Lower leg skin (tissue), 4 donors: ENCODE results near the gene DIP2A. TPM values are rescaled to one million over a fixed set of nuclear protein-coding genes. Genes with fewer than 3 reads are reported as not detected.
A peak's percentile ranks its signal among the peaks of the same experiment; 100 is the strongest.

Experiments
- DNase-seq, 2 donors: peaks; one replicate each; pipeline ENCODE4 v3.0.0-alpha.2; 2019; ENCODE audit warnings: low spot score in 2 of 2
- H3K4me3 ChIP-seq: fragments of 200-600 bp; sonication (generic); 2 replicates; pipeline ENCODE4 v1.5.1; 2017; ENCODE audit warnings: mild to moderate bottlenecking, low read depth; ENCODE audit not compliant: poor library complexity, severe bottlenecking
- POLR2A ChIP-seq, 2 donors: fragments of 450-650 bp; IDR thresholded peaks; one replicate each; pipeline ENCODE4 v1.6.1; 2016 to 2017; ENCODE audit warnings: antibody characterized with exemption in 2 of 2, mild to moderate bottlenecking in 1 of 2, moderate library complexity in 1 of 2
- WGBS, 2 donors: methylation state at CpG; one replicate each; pipeline ENCODE4 v1.1.5; 2018; 5-methylcytosine and 5-hydroxymethylcytosine counted together
- intact Hi-C: fragments of 100-400 bp; cut with DNase I; formaldehyde crosslinking; loops from one replicate; pipeline ENCODE4 v1.15.0; 2023; ENCODE audit warnings: low total_unique reads
- total RNA-seq, 4 donors: library from RNA; depleted of rRNA; stranded (reverse); fragments of >200 nt; gene quantifications; one replicate each; pipeline ENCODE4 v1.1.0, GENCODE V29; 2016
- TF ChIP-seq, protein P1 (sequence below), 3 donors: fragments of 450-650 bp; IDR thresholded peaks; one replicate each; pipeline ENCODE4 v1.5.1; 2016; ENCODE audit warnings: antibody characterized with exemption in 3 of 3, mild to moderate bottlenecking in 3 of 3, moderate library complexity in 2 of 3

The DIP2A gene
- total RNA-seq, 4 donors from 2014 or later: 37.3 to 77.8 (median 38.5) TPM

DNA sequence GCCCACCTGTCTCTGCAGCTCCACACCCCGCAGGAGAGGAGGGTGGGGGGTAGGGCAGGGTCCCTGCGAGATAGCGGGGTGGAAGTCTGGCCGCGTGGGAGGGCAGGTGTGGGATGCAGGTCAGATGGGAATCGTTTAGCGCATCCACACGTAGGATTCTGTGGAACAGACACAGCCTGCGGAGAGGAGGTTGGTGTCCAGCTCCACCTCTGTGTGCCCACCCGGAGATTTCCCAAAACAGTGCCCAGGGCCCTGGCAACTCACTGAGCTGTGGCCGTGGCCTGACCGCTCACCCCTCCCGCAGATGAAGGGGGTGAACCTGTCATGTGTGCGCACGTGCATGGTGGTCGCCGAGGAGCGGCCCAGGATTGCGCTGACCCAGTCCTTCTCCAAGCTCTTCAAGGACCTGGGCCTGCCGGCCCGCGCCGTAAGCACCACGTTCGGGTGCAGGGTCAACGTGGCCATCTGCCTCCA, 99.3 kb downstream of the DIP2A start:
- WGBS, 2 donors: 93 to 96% methylated on average over 23 to 26 of the region's 26 CpGs
- DNase-seq: peak; percentile 9 to 69

DNA sequence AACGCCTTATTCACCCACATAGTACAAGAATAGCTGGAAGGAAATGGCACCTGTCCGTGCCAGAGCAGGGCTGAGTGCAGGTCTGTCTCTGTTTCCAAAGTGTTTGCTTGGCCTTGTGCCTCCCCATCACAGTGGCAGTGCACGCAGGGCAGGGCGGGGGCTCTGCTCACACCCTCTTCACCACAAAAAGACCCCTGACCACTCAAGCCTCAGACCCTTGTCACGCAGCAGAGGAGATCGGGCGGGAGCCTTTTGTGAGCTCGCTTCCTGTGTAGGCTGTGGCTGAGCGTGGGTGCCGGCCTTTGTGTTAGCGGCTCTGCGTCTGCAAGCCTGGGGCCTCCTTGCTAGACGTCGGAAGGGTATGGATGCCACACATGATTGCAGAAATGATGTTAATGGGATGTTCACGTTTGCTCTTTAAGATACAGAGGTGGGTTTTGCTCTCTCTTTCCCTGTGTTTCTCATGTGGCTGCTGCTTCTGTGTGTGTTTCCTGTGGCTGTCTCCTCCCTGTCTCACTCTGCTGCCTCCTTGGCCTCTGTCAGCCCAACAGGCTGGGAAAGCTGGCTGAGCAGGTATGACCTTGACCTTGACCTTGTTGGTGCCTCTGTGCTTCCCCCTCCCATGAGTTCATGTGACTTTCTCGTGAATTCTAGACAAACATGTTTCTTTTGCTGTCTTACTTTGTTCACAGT, 100.7 kb downstream of the DIP2A start:
- intact Hi-C loops: no loop called here
- 68 to 71% methylated on average over 16 of the region's 16 CpGs for WGBS, 2 donors
- no peak overlapping the region for H3K4me3 ChIP-seq
- TF ChIP-seq POLR2A (IDR thresholded peaks at IDR 0.05): no peak
- TF ChIP-seq, protein P1, sequence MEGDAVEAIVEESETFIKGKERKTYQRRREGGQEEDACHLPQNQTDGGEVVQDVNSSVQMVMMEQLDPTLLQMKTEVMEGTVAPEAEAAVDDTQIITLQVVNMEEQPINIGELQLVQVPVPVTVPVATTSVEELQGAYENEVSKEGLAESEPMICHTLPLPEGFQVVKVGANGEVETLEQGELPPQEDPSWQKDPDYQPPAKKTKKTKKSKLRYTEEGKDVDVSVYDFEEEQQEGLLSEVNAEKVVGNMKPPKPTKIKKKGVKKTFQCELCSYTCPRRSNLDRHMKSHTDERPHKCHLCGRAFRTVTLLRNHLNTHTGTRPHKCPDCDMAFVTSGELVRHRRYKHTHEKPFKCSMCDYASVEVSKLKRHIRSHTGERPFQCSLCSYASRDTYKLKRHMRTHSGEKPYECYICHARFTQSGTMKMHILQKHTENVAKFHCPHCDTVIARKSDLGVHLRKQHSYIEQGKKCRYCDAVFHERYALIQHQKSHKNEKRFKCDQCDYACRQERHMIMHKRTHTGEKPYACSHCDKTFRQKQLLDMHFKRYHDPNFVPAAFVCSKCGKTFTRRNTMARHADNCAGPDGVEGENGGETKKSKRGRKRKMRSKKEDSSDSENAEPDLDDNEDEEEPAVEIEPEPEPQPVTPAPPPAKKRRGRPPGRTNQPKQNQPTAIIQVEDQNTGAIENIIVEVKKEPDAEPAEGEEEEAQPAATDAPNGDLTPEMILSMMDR (IDR thresholded peaks at IDR 0.05): no peak
- peak; percentile 11 to 81 for DNase-seq

More for the DNA sequence above, 99.3 kb downstream of the DIP2A start:
- intact Hi-C loops: no loop called here
- no peak overlapping the region for H3K4me3 ChIP-seq
- no peak for TF ChIP-seq POLR2A (IDR thresholded peaks at IDR 0.05)
- TF ChIP-seq, protein P1 (IDR thresholded peaks at IDR 0.05): no peak

DNA sequence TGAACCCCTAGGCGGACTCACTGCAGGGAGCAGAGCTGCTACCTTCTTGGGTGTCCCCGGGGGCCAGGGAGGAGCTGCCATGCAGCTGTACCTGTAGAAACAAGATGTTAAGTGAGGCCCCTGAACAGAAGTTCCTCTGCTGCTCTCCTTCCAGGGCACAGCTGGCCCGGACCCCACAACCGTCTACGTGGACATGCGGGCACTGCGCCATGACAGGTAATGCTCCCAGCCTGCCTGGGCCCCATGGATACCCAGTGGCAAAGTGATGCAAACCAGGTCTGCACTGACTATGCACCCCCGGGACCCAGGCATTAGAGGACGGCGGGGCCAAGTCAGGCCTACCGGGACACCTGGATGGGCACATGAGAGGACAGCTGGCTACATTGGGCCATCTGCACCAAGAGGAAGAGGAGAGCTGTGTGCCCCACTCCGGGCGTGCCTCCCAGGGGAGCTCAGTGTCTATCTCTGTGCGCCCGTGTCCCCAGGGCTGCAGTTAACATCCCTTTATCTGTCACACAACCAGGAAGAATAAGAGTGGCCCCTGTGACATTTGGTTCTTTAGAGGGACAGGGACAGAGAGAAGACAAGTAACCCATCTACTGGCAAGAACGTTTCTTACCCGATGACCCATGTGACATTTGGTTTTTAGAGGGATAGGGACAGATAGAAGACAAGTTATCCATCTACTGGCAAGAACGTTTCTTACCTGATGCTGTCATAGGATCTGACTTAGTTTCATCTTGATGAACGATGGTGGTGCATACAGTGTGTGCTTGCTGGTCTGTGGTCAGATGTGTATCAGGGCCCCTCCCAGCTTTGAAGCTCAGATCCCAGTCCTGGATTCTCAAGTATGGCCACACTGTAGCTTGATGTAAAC, 102.1 kb downstream of the DIP2A start:
- intact Hi-C loops: no loop called here
- TF ChIP-seq, protein P1 (IDR thresholded peaks at IDR 0.05): no peak
- no peak for TF ChIP-seq POLR2A (IDR thresholded peaks at IDR 0.05)
- no peak overlapping the region for H3K4me3 ChIP-seq
- WGBS, 2 donors: 91 to 92% methylated on average over 14 to 19 of the region's 19 CpGs
- DNase-seq: peak; percentile 11 to 82

DNA sequence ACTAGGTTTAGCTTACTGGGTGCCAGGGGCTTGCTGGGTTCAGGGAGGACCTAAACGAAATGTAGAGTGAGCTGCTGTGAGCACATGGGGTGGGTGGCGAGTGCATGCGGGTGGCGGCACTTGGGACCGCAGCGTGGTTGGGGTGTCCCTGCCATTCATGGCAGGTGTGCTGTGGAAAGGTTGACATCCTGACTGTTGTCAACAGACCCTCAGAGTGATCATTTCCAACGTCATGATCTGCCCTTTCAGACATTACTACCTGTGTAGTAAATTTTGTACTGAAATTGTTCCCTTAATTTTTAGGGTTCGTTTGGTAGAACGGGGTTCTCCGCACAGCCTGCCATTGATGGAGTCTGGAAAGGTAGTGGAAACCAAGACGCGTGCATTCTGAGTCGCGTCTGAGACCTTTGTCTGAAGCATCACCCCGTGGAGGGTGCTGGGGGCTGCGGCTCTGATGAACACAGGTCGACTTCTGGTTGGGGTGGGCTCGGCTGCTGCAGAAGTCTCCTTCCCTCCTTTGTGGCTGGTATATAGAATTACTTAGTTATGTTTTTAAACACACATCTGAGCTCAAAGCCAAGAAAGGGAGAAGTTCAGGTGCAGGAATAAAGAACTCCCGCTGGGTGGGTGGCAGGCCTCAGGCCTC, 102.9 kb downstream of the DIP2A start:
- H3K4me3 ChIP-seq: no peak overlapping the region
- intact Hi-C loops: no loop called here
- TF ChIP-seq, protein P1 (IDR thresholded peaks at IDR 0.05): no peak
- no peak for TF ChIP-seq POLR2A (IDR thresholded peaks at IDR 0.05)
- WGBS, 2 donors: 91 to 95% methylated on average over 19 of the region's 19 CpGs
- DNase-seq: no peak

DNA sequence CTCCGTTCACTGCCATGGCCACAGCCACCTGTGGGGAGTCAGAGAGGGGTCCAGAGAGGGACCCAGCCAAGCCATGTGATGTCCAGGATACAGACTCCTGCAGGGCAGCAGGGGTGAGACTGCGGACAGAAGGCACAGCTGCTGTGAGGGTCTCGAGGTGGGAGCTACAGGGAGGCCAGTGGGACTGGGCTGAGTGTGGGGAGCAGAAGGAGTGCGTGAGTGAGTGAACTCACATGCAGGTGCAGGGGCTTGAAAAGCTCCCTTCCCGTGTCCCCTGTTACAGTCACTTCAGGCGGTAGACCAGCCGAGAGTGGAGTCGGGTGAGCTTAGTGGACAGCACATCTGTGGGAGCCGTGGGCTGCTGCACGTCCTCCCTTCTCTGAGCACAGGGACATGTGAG, 103.8 kb downstream of the DIP2A start:
- 95 to 96% methylated on average over 10 of the region's 10 CpGs for WGBS, 2 donors
- TF ChIP-seq, protein P1 (IDR thresholded peaks at IDR 0.05): no peak
- TF ChIP-seq POLR2A (IDR thresholded peaks at IDR 0.05): no peak
- DNase-seq: peak in 1 of 2 donors; percentile 75
- H3K4me3 ChIP-seq: no peak overlapping the region
- intact Hi-C loops: no loop called here
